Right cardiac atrium (tissue), 5 donors: ENCODE results near the gene ZNF444. TPM values are rescaled to one million over a fixed set of nuclear protein-coding genes. Genes with fewer than 3 reads are reported as not detected.

Experiments used
- ATAC-seq, 2 donors: fragments of 200-7000 bp; cut with Tn5 transposase; one replicate each; pipeline versions ENCODE4 v1.8.0 to v1.9.1; 2020; ENCODE audit warnings: moderate library complexity in 2 of 2, mild to moderate bottlenecking in 1 of 2
- DNase-seq, 3 donors: peaks; one replicate each; pipeline ENCODE4 v3.0.0-alpha.2; 2020
- H3K27ac ChIP-seq: one replicate; pipeline ENCODE4 v1.5.1; 2013; ENCODE audit warnings: mild to moderate bottlenecking, low read length, control low read depth, moderate library complexity
- H3K27me3 ChIP-seq: one replicate; pipeline ENCODE4 v1.6.1; 2013; ENCODE audit not compliant: control insufficient read depth, insufficient read depth
- H3K4me1 ChIP-seq: one replicate; pipeline ENCODE4 v1.6.1; 2013; ENCODE audit warnings: low read length; ENCODE audit not compliant: control insufficient read depth, insufficient read depth
- H3K4me3 ChIP-seq: one replicate; pipeline ENCODE4 v1.5.1; 2013; ENCODE audit warnings: low read length, control low read depth
- H3K9me3 ChIP-seq: one replicate; pipeline ENCODE4 v1.6.1; 2013; ENCODE audit warnings: low read length; ENCODE audit not compliant: control insufficient read depth
- WGBS: extraction: QIAGEN DNeasy Blood & Tissue Kit; methylation state at CpG from one replicate; pipeline ENCODE4 v1.1.7; 2013; 5-methylcytosine and 5-hydroxymethylcytosine counted together
- intact Hi-C, 4 donors: fragments of 100-400 bp; cut with DNase I; formaldehyde crosslinking; loops; one replicate each; pipeline versions ENCODE4 v1.11.0 to v1.14.0; 2022 to 2023
- polyA plus RNA-seq: library from polyadenylated mRNA; stranded (reverse); fragments of 200-250 nt; gene quantifications from one replicate; pipeline ENCODE4 v1.2.3, GENCODE V29; 2013
- total RNA-seq, 4 donors: library from RNA; stranded (reverse); fragmentation: NEBNext Ultra II Directional; extraction: Animal tissue kit (Norgen Biotek cat#: 25700); gene quantifications; one replicate each; pipeline ENCODE4 v1.2.1, GENCODE V29; 2021
- donor health status: healthy with polysubstance abuse.
- donor health status: DM: no; HTN: yes; CAD: no.
- donor health status: DM: no; HTN: no; CAD: no.
- donor health status: DM: no; HTN: yes; CAD: no; lungs with severe emphysema.
- donor health status: DM: yes; HTN: yes; CAD: no.

ZNF444 gene
- total and polyA plus RNA-seq, 5 donors: 19.3 to 29.3 (median 22.1) TPM

DNA sequence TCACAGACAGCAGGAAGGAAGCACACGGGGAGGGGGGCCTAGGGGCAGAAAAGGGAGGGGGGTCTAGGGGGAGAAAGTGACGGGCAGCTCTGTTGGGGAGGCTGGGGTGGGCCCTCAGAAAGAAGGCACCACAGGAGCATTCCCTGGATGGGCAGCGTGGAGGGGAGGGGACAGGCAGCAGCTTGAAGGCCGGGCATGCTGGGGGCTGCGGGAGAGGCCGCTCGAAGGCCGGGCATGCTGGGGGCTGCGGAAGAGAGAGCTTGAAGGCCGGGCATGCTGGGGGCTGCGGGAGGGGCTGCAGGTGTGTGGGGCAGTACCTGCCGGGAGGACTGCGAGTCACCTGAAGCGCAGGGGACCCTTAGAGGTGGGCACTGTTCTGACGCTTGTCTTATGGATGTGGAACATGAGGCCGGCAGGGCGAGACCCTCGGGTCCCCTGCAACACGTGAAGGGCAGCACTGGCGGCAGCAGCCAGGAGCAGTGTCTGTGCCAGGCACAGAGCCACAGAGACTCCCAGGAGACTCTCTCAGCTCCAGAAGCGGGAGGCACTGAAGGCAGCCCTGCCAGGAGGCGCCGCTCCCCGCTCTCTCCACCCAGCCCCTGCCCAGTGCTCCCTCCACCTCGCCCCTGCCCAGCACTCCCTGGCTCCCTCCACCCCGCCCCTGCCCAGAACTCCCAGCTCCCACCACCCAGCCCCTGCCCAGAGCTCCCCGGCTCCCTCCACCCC is 33.3 kb upstream of the ZNF444 start:
- H3K4me3 ChIP-seq: no peak overlapping the region
- intact Hi-C loops: loop anchor here in 1 of 4 donors (10.0 kb wide), 1 partner anchor 47 kb away; no protein-coding TSS in a partner anchor
- no peak overlapping the region for H3K27ac ChIP-seq
- ATAC-seq (peak; percentile 22 to 27), DNase-seq (peak; percentile 49 to 80 (median 71))
- no peaks in the 10 kb centered on the region for H3K27me3 ChIP-seq
- WGBS: 64% methylated on average over 27 of the region's 27 CpGs
- H3K9me3 ChIP-seq: no peaks in the 10 kb centered on the region
- peaks cover 26% of the 10 kb centered on the region for H3K4me1 ChIP-seq

DNA sequence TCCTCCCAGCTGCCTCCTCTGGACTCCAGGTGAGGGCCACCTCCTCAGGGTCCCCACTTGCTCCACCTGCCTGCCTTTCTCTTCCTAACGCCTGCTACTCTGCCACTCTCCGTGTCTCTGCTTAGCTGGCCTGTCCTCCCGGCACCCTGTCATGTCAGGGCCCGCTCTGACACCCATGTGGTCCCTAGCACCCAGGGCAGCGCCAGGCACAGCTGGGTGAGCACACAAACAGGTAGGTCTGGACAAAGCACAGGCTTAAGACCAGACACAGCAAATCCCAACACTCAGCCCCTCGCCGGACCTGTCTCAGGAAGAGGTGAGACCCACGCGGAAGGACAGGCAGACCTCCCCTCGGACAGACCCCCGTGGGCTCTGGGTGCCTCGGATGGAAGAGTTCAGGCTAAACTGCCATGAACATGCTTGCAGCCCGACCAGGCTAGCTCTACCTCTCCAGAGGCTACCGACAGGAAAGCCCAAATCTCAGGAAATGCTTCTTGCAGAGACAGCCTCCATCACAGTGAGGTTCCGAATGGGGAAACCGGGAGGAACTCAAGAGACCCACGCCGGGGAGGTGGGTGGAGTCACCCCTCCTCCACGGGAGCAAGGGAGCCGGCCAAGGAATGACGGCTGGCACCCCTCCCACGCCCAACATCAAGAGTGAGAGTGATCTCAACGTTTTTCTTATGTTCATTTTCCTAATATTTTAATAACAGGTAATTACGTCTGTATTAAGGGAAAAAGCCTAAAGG is 32.5 kb upstream of the ZNF444 start:
- ATAC-seq: peak; percentile 17 to 22
- Histone ChIP-seq H3K9me3 (no peaks in the 10 kb centered on the region), H3K27me3 (no peaks in the 10 kb centered on the region), H3K27ac (no peak overlapping the region), H3K4me3 (no peak overlapping the region), H3K4me1 (peaks cover 26% of the 10 kb centered on the region)
- WGBS: 22% methylated on average over 24 of the region's 24 CpGs
- intact Hi-C loops: loop anchor here in 1 of 4 donors (10.0 kb wide), 1 partner anchor 46 kb away; no protein-coding TSS in a partner anchor
- DNase-seq: peak; percentile 61 to 89 (median 86)

GRCh38 chr19:56109226-56109625 is 31.9 kb upstream of the ZNF444 start:
- Histone ChIP-seq H3K9me3 (no peaks in the 10 kb centered on the region), H3K4me3 (no peak overlapping the region), H3K4me1 (peaks cover 26% of the 10 kb centered on the region), H3K27ac (no peak overlapping the region), H3K27me3 (no peaks in the 10 kb centered on the region)
- DNase-seq (peak in 1 of 3 donors; percentile 39), ATAC-seq (no peak)
- intact Hi-C loops: loop anchor here in 1 of 4 donors (10.0 kb wide), 1 partner anchor 46 kb away; no protein-coding TSS in a partner anchor
- WGBS: 35% methylated on average over 13 of the region's 13 CpGs

- ATAC-seq: peak; percentile 76 to 82
- Histone ChIP-seq H3K27me3 (no peaks in the 10 kb centered on the region), H3K9me3 (no peaks in the 10 kb centered on the region), H3K4me1 (peaks cover 24% of the 10 kb centered on the region), H3K4me3 (no peak overlapping the region), H3K27ac (peak overlapping the region; percentile 44)
- 24% methylated on average over 12 of the region's 12 CpGs for WGBS
- intact Hi-C loops: no loop called here
- peak; percentile 38 to 85 (median 81) for DNase-seq
These were observed 30.3 kb upstream of the ZNF444 start for GRCh38 chr19:56110515-56111448.

- Histone ChIP-seq H3K27ac (peak overlapping the region; percentile 44), H3K9me3 (no peaks in the 10 kb centered on the region), H3K4me1 (peaks cover 24% of the 10 kb centered on the region), H3K4me3 (no peak overlapping the region), H3K27me3 (no peaks in the 10 kb centered on the region)
- DNase-seq (peak; percentile 57 to 87 (median 77)), ATAC-seq (peak; percentile 72 to 80)
- intact Hi-C loops: no loop called here
- 47% methylated on average over 24 of the region's 24 CpGs for WGBS
These were observed 29.3 kb upstream of the ZNF444 start for GRCh38 chr19:56111601-56112312.

- DNase-seq (peak in 1 of 3 donors; percentile 40), ATAC-seq (no peak)
- no peaks in the 10 kb centered on the region for H3K9me3 ChIP-seq
- peaks cover 26% of the 10 kb centered on the region for H3K4me1 ChIP-seq
- peak overlapping the region; percentile 1 for H3K27ac ChIP-seq
- no peaks in the 10 kb centered on the region for H3K27me3 ChIP-seq
- H3K4me3 ChIP-seq: no peak overlapping the region
- intact Hi-C loops: no loop called here
- 53% methylated on average over 10 of the region's 10 CpGs for WGBS
These were observed 28.8 kb upstream of the ZNF444 start for GRCh38 chr19:56112313-56112709.

GRCh38 chr19:56113074-56113632 is 27.9 kb upstream of the ZNF444 start:
- ATAC-seq (no peak), DNase-seq (no peak)
- Histone ChIP-seq H3K27me3 (no peaks in the 10 kb centered on the region), H3K9me3 (no peaks in the 10 kb centered on the region), H3K27ac (no peak overlapping the region), H3K4me1 (peaks cover 28% of the 10 kb centered on the region), H3K4me3 (no peak overlapping the region)
- 70% methylated on average over 20 of the region's 20 CpGs for WGBS
- intact Hi-C loops: no loop called here

GRCh38 chr19:56114051-56114777 is 26.9 kb upstream of the ZNF444 start:
- Histone ChIP-seq H3K27me3 (no peaks in the 10 kb centered on the region), H3K4me3 (no peak overlapping the region), H3K9me3 (no peaks in the 10 kb centered on the region), H3K4me1 (peaks cover 24% of the 10 kb centered on the region), H3K27ac (no peak overlapping the region)
- intact Hi-C loops: no loop called here
- ATAC-seq: no peak
- DNase-seq: peak in 2 of 3 donors; percentile 41 to 47
- WGBS: 66% methylated on average over 19 of the region's 19 CpGs

- Histone ChIP-seq H3K4me1 (peaks cover 28% of the 10 kb centered on the region), H3K9me3 (no peaks in the 10 kb centered on the region), H3K4me3 (no peak overlapping the region), H3K27me3 (no peaks in the 10 kb centered on the region), H3K27ac (no peak overlapping the region)
- 87% methylated on average over 10 of the region's 10 CpGs for WGBS
- DNase-seq (peak in 1 of 3 donors; percentile 34), ATAC-seq (no peak)
- intact Hi-C loops: no loop called here
These were observed 26.3 kb upstream of the ZNF444 start for GRCh38 chr19:56114778-56115110.
